NCI-H2196 (cell line): ENCODE measurements around the gene RHOG.

ENCODE experiments used
- DNase-seq: peaks from one replicate; lab custom pipeline; 2025; ENCODE audit not compliant: unreplicated experiment; lab: John Stamatoyannopoulos, UW

RHOG gene

GRCh38 chr11:3840870-3841425 is at the start of gene RHOG:
Gene RHOG (minus strand): TSS chr11:3840959. CDS start chr11:3828138, 12,821 bp downstream.
- DNase-seq = peak; percentile 48

DNA sequence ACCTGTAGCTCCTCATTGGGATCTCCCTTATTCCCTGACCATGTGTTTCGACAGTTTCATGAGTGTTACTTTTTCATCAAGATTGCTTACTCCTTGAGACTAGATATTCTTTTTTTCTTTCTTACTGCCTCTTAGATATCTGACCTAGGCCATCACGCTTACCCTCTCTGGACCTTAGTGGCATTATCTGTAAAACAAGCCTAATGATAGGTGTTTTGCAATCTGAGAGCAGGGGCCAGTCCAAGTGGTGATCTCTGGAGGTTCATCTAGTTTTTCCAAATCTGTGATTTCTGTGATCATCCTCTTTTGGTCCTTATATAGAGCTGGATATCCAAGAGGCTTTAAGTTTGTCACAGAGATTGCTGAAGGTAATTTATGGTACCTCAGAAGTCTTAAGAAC is 49.3 kb upstream of the RHOG start:
- DNase-seq = no peak

GRCh38 chr11:3888876-3889275 is 48.1 kb upstream of the RHOG start:
- DNase-seq = no peak

GRCh38 chr11:3886985-3887384 is 46.2 kb upstream of the RHOG start:
- DNase-seq = no peak

DNA sequence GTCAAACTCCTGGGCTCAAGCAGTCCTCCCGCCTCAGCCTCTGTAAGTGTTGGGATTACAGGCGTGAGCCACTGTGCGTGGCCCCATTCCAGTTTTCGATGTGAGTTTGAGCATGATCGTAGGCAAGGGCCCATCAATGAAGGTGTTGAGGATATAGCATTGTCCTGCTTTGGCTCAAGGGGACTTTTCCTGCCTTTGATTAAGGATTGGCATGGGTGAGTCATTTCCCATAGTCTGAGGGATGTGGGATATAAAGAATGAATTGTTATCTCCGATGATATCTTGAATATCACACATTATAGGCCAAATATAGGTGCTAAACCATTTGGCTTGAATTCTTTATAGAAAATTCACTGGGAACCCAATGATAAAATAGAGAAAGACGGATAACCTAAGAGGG is 45.1 kb upstream of the RHOG start:
- no peak for DNase-seq

GRCh38 chr11:3882655-3883054 is 41.9 kb upstream of the RHOG start:
- no peak for DNase-seq

GRCh38 chr11:3880724-3881123 is 40.0 kb upstream of the RHOG start:
- no peak for DNase-seq

DNA sequence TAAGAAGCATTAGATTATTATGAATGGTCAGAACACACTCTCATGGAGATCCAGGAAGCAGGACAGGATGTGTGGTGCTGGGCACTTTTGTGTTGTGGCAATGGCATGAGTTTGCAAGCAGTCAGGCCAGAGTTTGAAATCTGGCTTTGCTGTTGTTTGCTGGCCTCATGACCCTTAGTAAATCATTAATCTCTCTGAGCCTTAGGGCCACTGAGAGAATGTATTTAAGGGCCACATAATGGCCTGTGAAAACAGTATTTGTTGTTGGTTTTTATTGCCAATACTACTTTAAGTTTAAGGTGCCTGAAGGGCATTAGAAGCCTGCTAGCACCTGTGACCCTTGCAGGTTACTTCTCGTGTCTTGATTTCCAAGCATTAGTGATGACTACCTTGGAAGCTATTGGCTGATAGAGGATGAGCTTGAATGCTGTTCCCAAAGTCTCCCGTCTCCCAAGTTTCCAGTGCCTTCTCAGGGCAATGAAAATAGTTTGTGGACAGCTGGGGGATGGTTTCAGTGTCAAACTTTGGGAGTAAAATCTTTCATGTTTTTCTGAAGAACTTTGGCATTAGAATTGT is 39.3 kb upstream of the RHOG start:
- no peak for DNase-seq

DNA sequence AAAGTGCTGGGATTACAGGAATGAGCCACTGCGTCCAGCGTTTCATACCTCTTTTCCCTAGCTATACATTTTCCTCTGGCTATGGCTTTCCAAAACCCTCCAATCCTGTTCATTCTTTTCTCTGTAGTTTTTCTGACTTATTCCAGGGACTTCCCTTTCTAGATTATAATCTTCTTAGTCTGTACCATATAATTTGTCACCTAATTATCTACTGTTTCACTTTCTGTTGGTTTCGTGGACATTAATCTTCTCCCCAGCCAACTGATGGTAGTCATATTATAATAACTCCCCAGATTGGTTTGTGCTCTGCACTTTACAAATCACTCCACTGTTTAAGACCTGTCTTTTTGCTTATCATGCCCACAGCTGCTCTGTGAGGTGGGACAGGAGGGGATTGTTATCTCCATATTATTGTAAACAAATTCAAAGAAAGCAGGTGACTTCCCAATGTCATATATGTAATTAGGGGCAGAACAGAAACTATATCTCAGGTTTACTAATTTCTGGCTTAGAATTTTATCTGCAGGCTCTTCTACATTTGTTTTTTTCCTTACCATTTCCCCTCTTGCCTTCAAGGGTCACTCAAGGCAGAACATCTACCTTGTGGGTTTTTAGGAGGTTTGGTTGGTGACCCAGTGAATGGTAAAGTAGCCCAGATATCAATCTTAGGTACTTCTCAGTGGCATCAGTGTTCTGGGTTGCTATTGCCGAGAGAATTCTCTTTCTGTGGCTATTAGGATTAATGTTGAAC is 38.6 kb upstream of the RHOG start:
- no peak for DNase-seq

GRCh38 chr11:3878258-3878584 is 37.5 kb upstream of the RHOG start:
- no peak for DNase-seq

- no peak for DNase-seq
These were observed 36.9 kb upstream of the RHOG start for GRCh38 chr11:3877364-3878257.

DNA sequence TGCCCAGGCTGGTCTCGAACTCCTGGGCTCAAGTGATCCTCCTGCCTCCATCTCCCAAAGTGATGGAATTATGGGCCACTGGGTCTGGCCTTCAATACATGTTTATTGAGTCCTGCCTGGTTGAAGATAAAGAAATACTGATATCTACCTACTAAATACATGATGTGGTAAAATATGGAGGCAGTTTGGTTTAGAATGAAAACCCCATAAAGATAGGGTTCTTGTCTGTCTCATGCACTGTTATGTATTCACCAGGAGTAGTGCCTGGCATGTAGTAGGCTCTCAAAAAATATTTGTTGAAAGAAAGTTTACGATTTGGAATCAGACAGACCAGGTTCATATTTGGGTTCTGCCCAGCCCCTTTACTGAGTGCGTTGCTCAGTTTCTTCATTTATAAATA is 35.9 kb upstream of the RHOG start:
- no peak for DNase-seq

- no peak for DNase-seq
These were observed 33.1 kb upstream of the RHOG start for GRCh38 chr11:3873712-3874349.

DNA sequence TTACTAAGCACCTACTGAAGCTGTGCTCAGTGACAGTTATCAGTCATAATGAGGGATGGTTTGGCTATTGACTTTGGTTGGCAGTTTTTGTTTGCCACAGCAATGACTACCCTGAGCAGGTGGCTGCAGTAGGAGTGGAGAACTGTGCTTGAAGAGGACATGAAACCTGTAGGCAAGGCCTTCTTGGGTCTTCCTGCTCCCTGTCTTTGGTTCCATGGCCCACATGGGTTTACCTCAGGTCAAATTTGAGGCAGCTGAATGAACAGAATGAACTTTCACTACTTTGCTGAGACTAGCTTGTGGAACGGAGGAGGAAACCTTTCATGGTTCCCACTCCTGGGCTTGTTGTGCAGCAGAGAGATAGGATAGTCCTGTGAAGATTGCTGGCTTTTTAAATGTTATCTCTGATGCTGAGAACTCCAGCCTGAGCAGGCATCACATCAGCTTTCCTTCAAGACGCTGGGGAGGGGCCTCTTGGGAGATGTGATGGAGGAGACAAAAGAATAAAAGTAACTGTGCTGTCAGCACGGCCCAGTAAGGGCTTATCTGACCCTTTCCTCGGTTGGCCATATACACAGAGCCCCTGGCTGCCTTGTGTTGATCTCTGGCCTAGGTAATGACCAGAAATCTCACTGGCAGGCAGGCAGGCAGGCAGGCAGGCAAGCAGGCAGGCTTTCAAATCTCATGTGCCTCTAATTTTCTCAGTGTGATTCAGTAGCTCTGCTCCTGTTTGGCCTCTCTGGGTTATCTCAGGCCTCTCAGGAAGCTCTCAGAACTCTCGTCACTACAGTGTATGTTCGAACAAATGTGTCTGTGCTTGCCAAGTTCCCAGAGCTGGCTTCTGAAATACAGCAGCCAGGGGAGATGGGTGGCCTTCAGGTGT is 26.7 kb upstream of the RHOG start:
- DNase-seq = no peak

- DNase-seq = no peak
These were observed 26.1 kb upstream of the RHOG start for GRCh38 chr11:3866836-3867208.

GRCh38 chr11:3866206-3866605 is 25.4 kb upstream of the RHOG start:
- no peak for DNase-seq

DNA sequence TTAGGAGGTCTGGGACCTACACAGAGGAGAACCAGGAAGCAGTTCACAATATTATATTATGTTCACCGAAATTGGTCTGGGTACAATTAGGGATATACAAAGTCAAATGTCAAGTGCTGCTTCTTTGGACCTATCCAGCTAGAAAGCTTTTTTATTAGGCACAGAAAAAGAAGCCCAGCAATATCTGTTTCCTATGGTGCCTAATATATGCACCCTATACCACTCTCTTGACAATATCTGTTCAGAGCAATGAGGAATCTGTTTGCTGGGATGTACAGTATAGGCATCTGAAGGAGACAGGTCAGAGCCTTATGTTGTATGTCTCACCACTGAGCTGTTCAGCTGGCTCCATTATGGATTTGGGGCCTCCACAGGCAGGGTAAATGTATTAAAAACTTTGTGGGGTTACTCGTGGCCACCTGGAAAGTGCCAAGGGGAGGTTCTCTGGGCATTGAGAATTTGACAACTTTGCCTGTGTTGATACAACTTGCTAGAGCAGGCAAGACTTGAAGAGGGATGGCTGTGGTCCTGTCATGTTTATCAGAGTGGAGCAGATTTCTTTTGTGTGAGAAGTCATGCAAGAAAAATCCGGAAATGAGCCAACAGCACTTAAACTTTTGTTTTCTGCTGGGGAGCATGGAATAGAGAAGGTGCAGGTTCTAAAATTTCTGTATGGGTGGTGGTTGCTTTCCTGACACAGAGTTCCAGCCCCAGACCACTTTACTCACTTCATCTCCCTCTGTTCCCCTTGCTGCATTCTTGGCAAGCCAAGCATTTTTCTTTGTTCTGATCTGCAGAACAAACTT is 24.8 kb upstream of the RHOG start:
- peak; percentile 27 for DNase-seq

DNA sequence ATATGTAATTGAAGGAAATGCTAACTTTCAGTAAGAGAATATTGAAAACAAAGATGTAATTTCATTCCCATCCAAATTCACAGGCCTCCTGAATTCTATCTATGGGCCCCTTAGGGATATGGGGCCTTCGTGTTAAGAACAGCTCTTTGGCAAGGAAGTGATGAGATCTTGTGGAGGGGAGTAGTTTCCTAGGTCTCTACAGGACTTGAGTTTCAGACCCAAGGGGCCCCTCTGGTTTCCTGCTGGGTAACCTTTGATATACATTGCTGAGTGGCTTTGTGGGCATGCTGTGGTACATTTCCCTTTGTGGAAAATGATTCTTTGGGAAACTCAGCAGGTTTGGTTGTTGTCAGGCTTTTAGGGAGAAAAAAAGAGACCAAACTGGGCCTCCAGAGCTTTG is 20.9 kb upstream of the RHOG start:
- no peak for DNase-seq

DNA sequence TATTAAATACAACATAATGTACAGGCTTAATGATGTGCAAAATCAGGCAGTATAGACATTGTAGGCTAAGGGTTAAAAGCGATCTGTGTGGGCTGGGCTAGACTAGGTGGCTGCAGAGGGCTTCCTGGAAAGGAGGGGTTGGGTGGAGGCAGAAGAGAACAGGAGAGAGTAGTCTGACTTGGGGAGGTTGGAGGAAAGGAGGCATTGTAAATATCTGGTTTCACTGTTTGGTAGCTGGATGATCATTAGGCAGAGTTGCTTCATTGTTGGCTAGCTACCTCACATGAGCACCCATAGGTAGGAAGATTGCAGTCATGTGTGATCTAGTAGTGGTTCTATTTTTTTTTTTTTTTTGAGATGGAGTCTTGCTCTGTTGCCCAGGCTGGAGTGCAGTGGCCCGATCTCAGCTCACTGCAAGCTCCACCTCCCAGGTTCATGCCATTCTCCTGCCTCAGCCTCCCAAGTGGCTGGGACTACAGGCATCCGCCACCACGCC is 20.2 kb upstream of the RHOG start:
- peak; percentile 50 for DNase-seq
